GM19467 (cell line): Measurements from ENCODE around the gene MRTFB.
"Not testable (repeated sequence)": the region's sequence is repeated elsewhere in the genome, so short reads cannot be mapped to it uniquely, and the experiment has no call there.

Experiments used
- ATAC-seq: cut with Tn5 transposase; IDR thresholded peaks from one replicate; pipeline ENCODE4 v1.9.1; 2021; ENCODE audit warnings: mild to moderate bottlenecking, moderate library complexity; ENCODE audit not compliant: unreplicated experiment

The MRTFB gene

GRCh38 chr16:14102925-14103720 is 32.0 kb downstream of the MRTFB start:
- no peak for ATAC-seq

DNA sequence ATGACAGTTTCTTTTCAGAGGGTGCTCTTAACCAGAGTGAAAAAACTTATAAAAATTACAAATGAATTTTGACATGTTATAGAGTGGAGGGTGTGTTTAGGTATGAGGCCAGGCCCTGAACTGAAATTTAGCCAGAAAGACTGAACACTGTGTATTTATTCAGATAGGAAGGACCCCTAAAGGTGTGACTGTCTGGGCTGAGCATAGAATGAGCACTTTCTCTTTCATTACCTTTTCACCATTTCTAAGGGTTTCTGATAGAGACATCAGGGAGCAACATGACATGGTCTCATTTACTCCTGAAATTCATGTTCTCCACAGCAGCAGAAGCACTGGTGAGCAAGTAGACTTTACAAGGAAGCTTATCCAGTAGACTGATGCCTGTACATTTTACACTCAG is 32.9 kb downstream of the MRTFB start:
- ATAC-seq = no peak

GRCh38 chr16:14105760-14106375 is 34.7 kb downstream of the MRTFB start:
- ATAC-seq = no peak

DNA sequence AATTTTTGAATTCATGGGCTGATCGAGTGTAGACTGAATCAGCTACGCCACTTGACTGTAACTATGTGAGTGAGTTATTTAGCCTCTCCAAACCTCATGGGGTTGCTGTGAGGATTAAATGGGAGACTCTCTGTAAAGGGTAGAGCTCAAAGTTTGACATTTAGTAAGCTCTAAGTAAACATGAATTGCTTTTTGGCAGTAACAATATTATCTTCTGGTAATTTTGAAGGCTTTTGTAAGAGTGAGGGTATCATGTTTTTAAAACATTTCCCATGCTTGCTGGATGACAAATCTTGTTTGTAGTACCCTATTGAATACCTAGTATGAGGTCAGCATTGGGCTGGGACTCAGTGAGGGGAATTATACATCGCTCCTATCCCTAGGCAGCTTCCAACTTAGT is 35.3 kb downstream of the MRTFB start:
- no peak for ATAC-seq

GRCh38 chr16:14106961-14107360 is 35.8 kb downstream of the MRTFB start:
- ATAC-seq = no peak

- no peak for ATAC-seq
Observed at GRCh38 chr16:14109077-14109775, 38.1 kb downstream of the MRTFB start.

GRCh38 chr16:14109782-14110727 is 38.9 kb downstream of the MRTFB start:
- no peak for ATAC-seq

- no peak for ATAC-seq
Observed at GRCh38 chr16:14110728-14111251, 39.7 kb downstream of the MRTFB start.

GRCh38 chr16:14111713-14112538 is 40.8 kb downstream of the MRTFB start:
- no peak for ATAC-seq

DNA sequence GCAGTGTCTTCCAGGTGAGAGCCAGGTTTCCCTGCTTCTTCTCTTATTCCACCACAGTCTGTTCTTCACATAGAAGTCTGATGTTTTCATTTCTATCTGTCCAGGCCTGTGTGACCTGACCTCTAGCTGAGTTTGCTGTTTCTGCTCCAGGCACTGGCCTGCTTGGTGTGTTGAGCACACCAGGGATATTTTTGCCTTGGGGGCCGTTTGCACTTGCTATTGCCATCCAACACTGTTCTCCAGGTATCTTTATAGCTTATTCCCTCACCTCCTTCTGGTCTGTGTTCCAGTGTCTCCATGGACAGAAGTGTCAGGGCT is 41.4 kb downstream of the MRTFB start:
- no peak for ATAC-seq

DNA sequence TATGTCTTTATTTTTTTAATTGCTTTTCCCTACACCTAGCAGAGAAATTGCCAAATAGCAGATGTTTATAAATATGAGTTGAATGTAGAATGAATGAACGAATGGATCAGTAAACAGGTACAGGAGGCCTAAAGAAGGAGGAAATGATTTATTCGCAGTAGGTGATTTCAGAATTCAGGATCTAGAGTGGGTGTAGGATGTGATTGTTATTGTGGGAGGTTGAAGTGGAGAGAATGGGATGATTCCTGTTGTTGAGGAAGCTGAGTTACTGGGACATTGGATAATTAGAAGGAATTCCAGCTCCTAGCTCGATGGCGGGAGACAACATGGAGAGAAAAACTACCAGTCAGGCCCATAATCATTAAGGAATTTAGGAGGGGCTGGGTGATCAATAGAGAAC is 42.2 kb downstream of the MRTFB start:
- no peak for ATAC-seq

DNA sequence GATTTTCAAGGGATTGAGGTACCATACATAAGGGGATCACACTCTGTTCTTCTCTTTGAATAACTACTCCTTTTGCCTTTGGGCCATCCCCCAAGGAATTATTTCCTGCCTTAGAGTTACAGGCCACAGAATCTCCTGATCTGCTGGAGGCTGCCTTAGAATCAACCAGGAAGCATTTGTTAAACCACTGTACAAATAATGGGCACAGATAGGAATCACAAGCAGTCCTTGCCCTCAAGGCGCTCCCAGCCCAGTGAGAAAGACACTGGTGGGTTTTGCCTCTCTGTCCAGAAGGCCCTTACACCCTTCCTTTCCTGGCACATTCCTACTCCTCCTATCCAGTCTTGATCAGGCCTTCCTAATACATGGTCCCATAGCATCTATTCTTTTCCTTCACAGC is 45.9 kb downstream of the MRTFB start:
- ATAC-seq = no peak

GRCh38 chr16:14119799-14120198 is 48.7 kb downstream of the MRTFB start:
- ATAC-seq = no peak

- ATAC-seq = no peak
Observed at GRCh38 chr16:14120335-14120734, 49.2 kb downstream of the MRTFB start.

DNA sequence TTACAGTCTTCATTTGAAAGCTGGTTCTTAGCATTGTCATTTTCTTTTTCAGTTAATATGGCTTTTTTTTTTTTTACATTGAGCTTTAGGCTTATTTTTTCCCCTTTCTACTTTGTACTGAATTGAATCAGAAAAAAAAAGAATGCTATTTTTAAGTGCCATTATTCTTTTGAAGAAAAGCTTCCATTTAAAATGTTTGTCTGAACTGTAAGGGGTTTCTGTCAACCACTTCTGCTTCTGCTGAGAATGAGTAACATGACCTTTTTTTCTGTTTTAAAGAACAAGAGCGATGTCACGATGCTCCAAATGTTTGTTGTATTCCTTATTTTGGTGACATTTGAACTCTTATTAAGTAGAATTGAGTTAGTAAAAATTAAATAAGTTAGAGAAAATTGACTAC is 50.0 kb downstream of the MRTFB start:
- ATAC-seq = no peak

DNA sequence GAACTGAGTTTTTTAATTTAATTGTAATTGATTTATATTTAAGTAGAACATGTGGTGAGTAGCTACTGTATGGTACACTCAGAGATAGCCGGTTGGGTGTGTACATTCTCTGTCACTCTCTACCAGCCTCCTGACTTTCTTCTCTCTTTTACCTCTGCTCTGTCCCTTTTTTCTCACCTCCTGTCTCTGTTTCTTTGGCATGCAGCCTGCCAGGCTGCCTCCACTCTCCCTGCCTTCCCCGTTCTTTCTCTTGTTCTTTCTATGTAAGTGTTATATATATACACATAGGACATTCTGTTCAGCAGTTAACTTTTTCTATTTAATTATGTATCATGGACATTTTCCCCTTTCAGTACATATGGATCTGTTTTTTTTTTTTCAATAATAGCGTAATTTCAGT is 50.8 kb downstream of the MRTFB start:
- ATAC-seq = no peak

DNA sequence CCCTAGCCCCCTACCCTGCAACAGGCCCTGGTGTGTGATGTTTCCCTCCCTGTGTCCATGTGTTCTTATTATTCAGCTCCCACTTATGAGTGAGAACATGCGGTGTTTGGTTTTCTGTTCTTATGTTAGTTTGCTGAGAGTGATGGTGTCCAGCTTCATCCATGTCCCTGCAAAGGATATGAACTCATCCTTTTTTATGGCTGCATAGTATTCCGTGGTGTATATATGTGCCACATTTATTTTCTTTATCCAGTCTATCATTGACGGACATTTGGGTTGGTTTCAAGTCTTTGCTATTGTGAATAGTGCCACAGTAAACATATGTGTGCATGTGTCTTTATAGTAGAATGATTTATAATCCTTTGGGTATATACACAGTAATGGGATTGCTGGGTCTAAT is 51.3 kb downstream of the MRTFB start:
- ATAC-seq = not testable (repeated sequence)

DNA sequence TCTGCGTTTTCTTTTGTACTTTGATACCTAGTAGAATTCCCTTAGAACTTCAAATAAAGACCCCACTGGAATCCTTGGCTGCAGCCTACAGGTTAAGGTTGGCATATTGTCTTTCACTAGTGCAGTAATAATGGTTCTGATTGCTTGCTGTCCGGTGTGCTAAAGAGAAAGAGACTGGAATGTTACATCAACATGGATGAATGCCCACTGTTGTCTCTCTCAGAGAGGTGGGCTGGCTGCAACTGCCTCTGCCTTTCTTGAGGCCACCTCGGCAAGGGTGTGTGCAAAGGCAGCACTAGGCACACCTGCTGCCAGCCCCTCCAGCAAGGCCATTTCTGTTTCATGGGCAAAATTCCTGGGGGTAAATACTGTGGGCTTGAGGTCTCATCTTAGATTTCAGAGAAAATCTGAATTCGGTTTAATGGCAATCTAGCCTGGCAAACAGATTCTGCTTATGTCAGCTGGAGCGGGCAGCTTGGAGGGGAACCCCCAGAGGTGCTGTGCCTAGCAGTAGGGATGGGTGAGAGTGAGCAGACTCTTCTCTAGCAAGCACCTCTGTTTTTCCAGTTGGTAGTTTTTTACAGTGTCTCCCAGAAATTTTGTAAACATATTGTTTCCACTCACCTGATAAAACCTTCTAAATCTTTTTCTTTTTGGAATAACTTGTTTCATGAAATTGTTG is 54.0 kb downstream of the MRTFB start:
- ATAC-seq = no peak

DNA sequence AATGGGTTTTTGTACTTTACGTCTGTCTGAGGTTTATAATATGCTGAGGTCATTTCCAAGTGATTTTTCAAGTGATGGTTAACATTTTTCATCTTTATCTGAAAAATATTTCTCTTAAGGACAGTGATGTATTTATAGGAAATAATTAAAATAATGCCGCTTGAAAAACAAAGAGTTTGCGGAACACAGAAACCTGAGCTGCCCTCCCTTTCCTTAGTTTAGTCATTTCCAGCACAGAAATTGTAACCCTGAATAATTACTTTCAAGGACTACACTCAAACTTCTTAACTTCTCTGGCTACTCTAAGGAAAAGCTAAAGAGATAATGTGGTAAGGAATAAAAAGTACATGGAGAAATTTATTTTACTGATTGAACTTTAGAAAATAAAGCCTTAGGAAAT is 54.6 kb downstream of the MRTFB start:
- no peak for ATAC-seq
